ENCODE data around the gene PPP4R3A. TPM values are rescaled to one million over a fixed set of nuclear protein-coding genes. Genes with fewer than 3 reads are reported as not detected.

PPP4R3A gene
- total RNA-seq = 37.3 and 43.4 TPM in 2 replicates

GRCh38 chr14:91510171-91511042 lies at the start of gene PPP4R3A:
PPP4R3A (minus strand) TSS chr14:91510310; CDS start chr14:91509647, 663 bp downstream.

GRCh38 chr14:91417120-91417982 lies 92.8 kb downstream of the PPP4R3A start, which contains the start of gene CCDC88C:
CCDC88C (minus strand) TSS chr14:91417820; CDS start chr14:91417690, 130 bp downstream.

Other genes with a start within 250 kb of the PPP4R3A start
- 0.59 and 0.67 TPM in 2 replicates for gene CCDC88C, start 92.5 kb downstream of the PPP4R3A start, total RNA-seq
- gene CATSPERB, start 221.8 kb upstream of the PPP4R3A start, total RNA-seq = not detected in 2 replicates